ENCODE measurements around the gene DNAJB11.

- no peak for TF ChIP-seq CTCF (IDR thresholded peaks at IDR 0.05)
- TF ChIP-seq POLR2A (IDR thresholded peaks at IDR 0.05) = no peak
Observed at GRCh38 chr3:186587183-186587582, 16.7 kb downstream of the DNAJB11 start.

All from lower leg skin (tissue), 3 donors.